HepG2 (cell line): ENCODE results near the gene FSD1. TPM values are rescaled to one million over a fixed set of nuclear protein-coding genes. Genes with fewer than 3 reads are reported as not detected.

Source experiments
- ETV6 ChIP-seq: sonication (generic); formaldehyde crosslinking; conservative IDR thresholded peaks from 2 replicates; pipeline ENCODE4 v1.4.0; 2020; ENCODE audit warnings: missing genetic modification reagents
- MIER2 ChIP-seq: IDR thresholded peaks from 2 replicates; pipeline ENCODE4 v1.6.1; 2016; ENCODE audit warnings: missing biosample characterization, missing genetic modification reagents
- RAD21 ChIP-seq: fragments of 450-650 bp; formaldehyde crosslinking; IDR thresholded peaks from 2 replicates; pipeline ENCODE4 v1.5.0; 2020; ENCODE audit warnings: mild to moderate bottlenecking
- ZBTB33 ChIP-seq: sonication (generic); formaldehyde crosslinking; IDR thresholded peaks from 2 replicates; pipeline ENCODE4 v1.4.0; 2020; ENCODE audit warnings: missing genetic modification reagents
- ZBTB38 ChIP-seq: sonication (generic); formaldehyde crosslinking; IDR thresholded peaks from 2 replicates; pipeline ENCODE4 v1.5.1; 2020; ENCODE audit warnings: mild to moderate bottlenecking, missing genetic modification reagents
- polyA plus RNA-seq, 8 experiments: library from polyadenylated mRNA; depleted of rRNA in 3 of 8; stranded (reverse) in 7 of 8; unstranded in 1 of 8; fragments of >200 nt; fragmentation: Illumina TruSeq in 4 of 8; extraction: Trizol in 4 of 8; gene quantifications; 2 replicates each; pipeline versions ENCODE4 v1.2.1 to v1.2.3, GENCODE V29; 2011 to 2016; ENCODE audit warnings: low read depth in 4 of 8, missing spikeins in 1 of 8, mixed read lengths in 1 of 8; ENCODE audit not compliant: insufficient read depth in 1 of 8
- total RNA-seq, 5 experiments: library from RNA; depleted of rRNA; stranded (reverse); fragments of >200 nt; fragmentation: Illumina TruSeq; extraction: Trizol; gene quantifications; 2 replicates each; pipeline ENCODE4 v1.2.3, GENCODE V29; 2016; ENCODE audit warnings: low read depth in 1 of 5
- TF ChIP-seq, protein P1 (sequence below): sonication (generic); formaldehyde crosslinking; IDR thresholded peaks from 2 replicates; pipeline ENCODE4 v1.4.0; 2020; ENCODE audit warnings: missing genetic modification reagents
- TF ChIP-seq, protein P2 (sequence below): sonication (generic); formaldehyde crosslinking; IDR thresholded peaks from 2 replicates; pipeline ENCODE4 v1.5.1; 2020; ENCODE audit warnings: mild to moderate bottlenecking, missing genetic modification reagents, moderate library complexity
- TF ChIP-seq, protein P3 (sequence below): sonication (generic); formaldehyde crosslinking; IDR thresholded peaks from 2 replicates; pipeline ENCODE4 v1.4.0; 2020; ENCODE audit warnings: missing genetic modification reagents

The FSD1 gene
- total and polyA plus RNA-seq, 2 of the 13 experiments (the other 11 are each of a cell fraction or from before 2014, with no cell fraction given) = 0.29 to 0.66 TPM

DNA sequence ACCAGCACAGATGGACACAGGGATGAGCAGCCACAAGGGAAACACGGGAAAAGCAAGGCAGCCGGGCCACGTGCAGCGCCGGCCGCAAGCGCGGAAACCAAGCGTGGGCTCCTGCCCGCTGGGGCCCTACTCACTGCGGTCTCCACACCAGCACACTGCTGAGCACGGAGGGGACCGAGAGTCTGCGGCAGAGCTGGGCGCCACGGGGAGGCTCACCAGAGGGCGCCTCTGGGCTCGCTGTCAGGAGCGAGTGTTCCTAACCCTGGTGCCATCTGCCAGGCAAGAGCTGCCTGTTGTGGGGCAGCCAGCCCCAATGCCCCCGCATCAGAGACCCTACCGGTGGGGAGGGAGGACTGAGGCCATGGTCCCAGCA, 65.5 kb downstream of the FSD1 start (continued):
- TF ChIP-seq, protein P1, sequence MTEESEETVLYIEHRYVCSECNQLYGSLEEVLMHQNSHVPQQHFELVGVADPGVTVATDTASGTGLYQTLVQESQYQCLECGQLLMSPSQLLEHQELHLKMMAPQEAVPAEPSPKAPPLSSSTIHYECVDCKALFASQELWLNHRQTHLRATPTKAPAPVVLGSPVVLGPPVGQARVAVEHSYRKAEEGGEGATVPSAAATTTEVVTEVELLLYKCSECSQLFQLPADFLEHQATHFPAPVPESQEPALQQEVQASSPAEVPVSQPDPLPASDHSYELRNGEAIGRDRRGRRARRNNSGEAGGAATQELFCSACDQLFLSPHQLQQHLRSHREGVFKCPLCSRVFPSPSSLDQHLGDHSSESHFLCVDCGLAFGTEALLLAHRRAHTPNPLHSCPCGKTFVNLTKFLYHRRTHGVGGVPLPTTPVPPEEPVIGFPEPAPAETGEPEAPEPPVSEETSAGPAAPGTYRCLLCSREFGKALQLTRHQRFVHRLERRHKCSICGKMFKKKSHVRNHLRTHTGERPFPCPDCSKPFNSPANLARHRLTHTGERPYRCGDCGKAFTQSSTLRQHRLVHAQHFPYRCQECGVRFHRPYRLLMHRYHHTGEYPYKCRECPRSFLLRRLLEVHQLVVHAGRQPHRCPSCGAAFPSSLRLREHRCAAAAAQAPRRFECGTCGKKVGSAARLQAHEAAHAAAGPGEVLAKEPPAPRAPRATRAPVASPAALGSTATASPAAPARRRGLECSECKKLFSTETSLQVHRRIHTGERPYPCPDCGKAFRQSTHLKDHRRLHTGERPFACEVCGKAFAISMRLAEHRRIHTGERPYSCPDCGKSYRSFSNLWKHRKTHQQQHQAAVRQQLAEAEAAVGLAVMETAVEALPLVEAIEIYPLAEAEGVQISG (CRISPR knock-in tag) = peak; percentile 74
- TF ChIP-seq, protein P2, sequence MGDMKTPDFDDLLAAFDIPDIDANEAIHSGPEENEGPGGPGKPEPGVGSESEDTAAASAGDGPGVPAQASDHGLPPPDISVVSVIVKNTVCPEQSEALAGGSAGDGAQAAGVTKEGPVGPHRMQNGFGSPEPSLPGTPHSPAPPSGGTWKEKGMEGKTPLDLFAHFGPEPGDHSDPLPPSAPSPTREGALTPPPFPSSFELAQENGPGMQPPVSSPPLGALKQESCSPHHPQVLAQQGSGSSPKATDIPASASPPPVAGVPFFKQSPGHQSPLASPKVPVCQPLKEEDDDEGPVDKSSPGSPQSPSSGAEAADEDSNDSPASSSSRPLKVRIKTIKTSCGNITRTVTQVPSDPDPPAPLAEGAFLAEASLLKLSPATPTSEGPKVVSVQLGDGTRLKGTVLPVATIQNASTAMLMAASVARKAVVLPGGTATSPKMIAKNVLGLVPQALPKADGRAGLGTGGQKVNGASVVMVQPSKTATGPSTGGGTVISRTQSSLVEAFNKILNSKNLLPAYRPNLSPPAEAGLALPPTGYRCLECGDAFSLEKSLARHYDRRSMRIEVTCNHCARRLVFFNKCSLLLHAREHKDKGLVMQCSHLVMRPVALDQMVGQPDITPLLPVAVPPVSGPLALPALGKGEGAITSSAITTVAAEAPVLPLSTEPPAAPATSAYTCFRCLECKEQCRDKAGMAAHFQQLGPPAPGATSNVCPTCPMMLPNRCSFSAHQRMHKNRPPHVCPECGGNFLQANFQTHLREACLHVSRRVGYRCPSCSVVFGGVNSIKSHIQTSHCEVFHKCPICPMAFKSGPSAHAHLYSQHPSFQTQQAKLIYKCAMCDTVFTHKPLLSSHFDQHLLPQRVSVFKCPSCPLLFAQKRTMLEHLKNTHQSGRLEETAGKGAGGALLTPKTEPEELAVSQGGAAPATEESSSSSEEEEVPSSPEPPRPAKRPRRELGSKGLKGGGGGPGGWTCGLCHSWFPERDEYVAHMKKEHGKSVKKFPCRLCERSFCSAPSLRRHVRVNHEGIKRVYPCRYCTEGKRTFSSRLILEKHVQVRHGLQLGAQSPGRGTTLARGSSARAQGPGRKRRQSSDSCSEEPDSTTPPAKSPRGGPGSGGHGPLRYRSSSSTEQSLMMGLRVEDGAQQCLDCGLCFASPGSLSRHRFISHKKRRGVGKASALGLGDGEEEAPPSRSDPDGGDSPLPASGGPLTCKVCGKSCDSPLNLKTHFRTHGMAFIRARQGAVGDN (CRISPR knock-in tag) = peak; percentile 40; the same call in 1 of the 2 replicates
- TF ChIP-seq MIER2 (CRISPR knock-in tag) (no peak), ETV6 (CRISPR knock-in tag) (no peak), ZBTB33 (peak; percentile 99), RAD21 (0 out of 2 replicates have a peak, but pooled peaks have one; percentile 35), ZBTB38 (CRISPR knock-in tag) (peak; percentile 62; the same call in 1 of the 2 replicates)
- TF ChIP-seq, protein P3, sequence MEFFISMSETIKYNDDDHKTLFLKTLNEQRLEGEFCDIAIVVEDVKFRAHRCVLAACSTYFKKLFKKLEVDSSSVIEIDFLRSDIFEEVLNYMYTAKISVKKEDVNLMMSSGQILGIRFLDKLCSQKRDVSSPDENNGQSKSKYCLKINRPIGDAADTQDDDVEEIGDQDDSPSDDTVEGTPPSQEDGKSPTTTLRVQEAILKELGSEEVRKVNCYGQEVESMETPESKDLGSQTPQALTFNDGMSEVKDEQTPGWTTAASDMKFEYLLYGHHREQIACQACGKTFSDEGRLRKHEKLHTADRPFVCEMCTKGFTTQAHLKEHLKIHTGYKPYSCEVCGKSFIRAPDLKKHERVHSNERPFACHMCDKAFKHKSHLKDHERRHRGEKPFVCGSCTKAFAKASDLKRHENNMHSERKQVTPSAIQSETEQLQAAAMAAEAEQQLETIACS (CRISPR knock-in tag) = 0 out of 2 replicates have a peak, but pooled peaks have one; percentile 33
- TF ChIP-seq, all 625 proteins: peak for 9
